HUDEP-2 (cell line): ENCODE data around the gene GAPDH.

Experiments used
- DNase-seq, 76 experiments: peaks; one replicate each; lab custom pipeline; 2025; ENCODE audit not compliant: unreplicated experiment in 76 of 76; lab: John Stamatoyannopoulos, UW

GAPDH gene

DNA sequence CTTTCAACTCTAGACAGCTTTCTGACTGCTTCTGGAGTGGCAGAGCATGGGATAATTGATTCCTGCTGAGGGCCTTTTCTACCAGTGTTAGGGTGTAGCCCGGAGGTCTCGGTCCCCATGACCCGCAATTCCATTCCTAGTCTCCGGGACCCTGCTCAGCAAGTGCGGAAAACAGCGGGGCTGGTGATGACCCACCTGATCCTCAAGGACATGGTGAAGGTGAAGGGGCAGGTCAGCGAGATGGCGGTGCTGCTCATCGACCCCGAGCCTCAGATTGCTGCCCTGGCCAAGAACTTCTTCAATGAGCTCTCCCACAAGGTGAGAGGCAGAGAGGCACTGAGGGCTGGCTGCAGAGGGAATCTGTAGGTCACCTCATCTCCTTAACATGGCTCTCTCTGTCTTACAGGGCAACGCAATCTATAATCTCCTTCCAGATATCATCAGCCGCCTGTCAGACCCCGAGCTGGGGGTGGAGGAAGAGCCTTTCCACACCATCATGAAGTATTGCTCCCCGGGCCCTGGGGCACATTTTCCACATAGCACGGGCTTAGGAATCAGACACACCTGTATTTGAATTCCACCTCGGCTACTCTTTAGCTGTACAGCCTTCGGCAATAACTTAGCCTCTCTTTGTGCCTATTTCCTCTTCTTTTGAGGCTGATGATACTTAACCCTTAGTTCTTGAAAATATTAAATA is 5.6 kb upstream of the GAPDH start:
- DNase-seq = no peak

DNA sequence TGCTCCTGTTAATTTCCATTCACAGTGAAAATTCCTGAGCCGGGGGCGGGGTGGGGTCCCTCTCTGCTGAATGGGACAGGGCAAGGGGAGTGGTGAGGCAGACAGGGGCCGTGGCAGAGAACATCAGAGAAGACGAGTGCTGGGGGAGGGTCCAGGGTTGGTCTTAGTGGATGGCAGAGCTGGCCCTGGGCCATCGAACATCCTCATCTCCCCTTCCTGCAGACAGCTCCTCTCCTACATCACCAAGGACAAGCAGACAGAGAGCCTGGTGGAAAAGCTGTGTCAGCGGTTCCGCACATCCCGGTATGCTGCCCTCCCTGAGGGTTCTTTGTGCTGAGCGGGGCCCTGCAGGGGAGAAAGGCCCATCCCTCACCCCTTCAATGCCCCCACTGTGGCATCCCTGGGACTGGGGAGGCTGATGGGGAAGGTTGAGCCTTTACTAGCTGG is 5.0 kb upstream of the GAPDH start:
- no peak for DNase-seq

DNA sequence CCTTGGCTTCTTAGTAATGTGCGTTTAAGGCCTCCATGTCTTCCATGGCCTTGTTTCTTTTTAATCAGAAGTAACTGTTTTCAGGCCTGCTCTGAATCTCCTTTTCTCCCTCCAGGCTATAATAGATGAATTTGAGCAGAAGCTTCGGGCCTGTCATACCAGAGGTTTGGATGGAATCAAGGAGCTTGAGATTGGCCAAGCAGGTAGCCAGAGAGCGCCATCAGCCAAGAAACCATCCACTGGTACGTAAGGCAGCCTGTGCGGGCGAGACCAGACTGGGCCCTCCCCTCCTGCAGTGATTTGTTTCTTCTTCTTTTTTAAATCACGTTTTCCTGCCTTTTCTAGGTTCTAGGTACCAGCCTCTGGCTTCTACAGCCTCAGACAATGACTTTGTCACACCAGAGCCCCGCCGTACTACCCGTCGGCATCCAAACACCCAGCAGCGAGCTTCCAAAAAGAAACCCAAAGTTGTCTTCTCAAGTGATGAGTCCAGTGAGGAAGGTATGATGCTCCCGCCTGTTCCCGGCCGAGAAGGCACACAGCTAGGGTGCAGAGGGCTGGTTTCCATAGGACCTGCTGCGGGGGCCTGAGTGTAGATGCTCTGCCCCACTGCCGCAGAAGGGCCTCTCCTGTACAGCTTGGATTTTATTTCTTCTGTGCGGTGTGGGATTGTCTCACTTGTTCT is 3.6 kb upstream of the GAPDH start:
- DNase-seq = no peak

DNA sequence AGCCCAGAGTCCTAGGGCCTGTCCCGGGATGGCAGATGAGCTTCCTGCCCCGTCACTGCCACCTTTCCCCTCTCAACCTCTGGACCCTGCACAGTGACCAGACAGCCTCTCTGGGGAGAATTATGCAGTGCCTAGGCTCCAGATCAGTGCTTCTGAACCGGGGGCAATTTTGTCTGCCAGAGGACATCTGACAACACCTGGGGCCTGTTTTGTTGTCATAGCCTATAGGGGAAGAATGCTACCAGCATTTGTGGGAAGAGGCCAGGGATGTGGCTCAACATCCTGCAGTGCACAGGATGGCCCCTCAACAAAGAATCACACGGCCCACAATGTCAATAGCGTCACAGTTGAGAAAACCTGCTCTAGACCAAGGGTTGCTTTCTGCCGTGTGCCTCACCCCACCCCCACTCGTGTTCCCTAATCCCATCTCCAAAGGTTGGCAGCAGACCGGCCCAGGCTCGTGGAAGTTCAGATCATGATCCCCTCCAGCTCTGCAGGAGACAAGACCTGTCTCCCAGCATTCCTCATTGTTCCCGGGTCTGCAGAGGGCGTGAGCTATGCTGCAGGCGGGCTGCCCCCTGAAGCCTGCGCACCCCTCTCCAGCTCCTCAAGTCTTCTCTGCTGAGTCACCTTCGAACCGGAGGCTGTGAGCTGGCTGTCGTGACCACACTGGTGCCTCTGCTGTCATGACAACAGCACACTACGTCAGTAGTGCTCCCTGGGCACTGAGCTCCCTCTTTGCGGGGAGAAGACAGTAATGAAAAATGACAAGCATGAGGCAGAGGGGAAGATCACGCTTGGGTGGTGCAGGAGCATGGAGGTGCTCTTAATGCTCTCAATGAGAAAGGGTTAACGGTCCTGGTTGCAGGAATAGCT is 2.0 kb upstream of the GAPDH start:
- DNase-seq = peak in 73 of 76 experiments; percentile 24 to 89 (median 67)

DNA sequence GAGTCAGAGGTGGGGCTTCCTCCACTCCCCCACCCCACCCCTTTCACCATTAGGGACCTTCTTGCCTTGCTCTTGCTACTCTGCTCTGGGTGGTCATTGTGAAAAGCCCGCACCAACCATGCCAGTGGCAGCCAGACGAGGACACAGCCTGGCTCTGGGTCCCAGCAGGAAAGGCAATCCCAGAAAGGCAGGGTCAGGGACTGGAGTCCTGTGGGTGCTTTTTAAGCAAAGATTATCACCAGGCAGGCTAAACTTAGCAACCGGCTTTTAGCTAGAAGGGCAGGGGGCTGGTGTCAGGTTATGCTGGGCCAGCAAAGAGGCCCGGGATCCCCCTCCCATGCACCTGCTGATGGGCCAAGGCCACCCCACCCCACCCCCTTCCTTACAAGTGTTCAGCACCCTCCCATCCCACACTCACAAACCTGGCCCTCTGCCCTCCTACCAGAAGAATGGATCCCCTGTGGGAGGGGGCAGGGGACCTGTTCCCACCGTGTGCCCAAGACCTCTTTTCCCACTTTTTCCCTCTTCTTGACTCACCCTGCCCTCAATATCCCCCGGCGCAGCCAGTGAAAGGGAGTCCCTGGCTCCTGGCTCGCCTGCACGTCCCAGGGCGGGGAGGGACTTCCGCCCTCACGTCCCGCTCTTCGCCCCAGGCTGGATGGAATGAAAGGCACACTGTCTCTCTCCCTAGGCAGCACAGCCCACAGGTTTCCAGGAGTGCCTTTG is 1.2 kb upstream of the GAPDH start:
- DNase-seq = peak in 43 of 76 experiments; percentile 23 to 74 (median 53)

DNA sequence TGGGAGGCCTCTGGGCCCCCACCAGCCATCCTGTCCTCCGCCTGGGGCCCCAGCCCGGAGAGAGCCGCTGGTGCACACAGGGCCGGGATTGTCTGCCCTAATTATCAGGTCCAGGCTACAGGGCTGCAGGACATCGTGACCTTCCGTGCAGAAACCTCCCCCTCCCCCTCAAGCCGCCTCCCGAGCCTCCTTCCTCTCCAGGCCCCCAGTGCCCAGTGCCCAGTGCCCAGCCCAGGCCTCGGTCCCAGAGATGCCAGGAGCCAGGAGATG is 729 bp upstream of the GAPDH start:
- peak in 18 of 76 experiments; percentile 26 to 87 (median 57) for DNase-seq

DNA sequence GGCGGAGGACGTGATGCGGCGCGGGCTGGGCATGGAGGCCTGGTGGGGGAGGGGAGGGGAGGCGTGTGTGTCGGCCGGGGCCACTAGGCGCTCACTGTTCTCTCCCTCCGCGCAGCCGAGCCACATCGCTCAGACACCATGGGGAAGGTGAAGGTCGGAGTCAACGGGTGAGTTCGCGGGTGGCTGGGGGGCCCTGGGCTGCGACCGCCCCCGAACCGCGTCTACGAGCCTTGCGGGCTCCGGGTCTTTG is 303 bp downstream of the GAPDH start:
- peak in 24 of 76 experiments; percentile 28 to 87 (median 77) for DNase-seq

DNA sequence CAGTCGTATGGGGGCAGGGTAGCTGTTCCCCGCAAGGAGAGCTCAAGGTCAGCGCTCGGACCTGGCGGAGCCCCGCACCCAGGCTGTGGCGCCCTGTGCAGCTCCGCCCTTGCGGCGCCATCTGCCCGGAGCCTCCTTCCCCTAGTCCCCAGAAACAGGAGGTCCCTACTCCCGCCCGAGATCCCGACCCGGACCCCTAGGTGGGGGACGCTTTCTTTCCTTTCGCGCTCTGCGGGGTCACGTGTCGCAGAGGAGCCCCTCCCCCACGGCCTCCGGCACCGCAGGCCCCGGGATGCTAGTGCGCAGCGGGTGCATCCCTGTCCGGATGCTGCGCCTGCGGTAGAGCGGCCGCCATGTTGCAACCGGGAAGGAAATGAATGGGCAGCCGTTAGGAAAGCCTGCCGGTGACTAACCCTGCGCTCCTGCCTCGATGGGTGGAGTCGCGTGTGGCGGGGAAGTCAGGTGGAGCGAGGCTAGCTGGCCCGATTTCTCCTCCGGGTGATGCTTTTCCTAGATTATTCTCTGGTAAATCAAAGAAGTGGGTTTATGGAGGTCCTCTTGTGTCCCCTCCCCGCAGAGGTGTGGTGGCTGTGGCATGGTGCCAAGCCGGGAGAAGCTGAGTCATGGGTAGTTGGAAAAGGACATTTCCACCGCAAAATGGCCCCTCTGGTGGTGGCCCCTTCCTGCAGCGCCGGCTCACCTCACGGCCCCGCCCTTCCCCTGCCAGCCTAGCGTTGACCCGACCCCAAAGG is 804 bp downstream of the GAPDH start:
- DNase-seq = peak in 59 of 76 experiments; percentile 13 to 81 (median 52)

DNA sequence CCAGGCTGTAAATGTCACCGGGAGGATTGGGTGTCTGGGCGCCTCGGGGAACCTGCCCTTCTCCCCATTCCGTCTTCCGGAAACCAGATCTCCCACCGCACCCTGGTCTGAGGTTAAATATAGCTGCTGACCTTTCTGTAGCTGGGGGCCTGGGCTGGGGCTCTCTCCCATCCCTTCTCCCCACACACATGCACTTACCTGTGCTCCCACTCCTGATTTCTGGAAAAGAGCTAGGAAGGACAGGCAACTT is 1.3 kb downstream of the GAPDH start:
- DNase-seq = no peak

DNA sequence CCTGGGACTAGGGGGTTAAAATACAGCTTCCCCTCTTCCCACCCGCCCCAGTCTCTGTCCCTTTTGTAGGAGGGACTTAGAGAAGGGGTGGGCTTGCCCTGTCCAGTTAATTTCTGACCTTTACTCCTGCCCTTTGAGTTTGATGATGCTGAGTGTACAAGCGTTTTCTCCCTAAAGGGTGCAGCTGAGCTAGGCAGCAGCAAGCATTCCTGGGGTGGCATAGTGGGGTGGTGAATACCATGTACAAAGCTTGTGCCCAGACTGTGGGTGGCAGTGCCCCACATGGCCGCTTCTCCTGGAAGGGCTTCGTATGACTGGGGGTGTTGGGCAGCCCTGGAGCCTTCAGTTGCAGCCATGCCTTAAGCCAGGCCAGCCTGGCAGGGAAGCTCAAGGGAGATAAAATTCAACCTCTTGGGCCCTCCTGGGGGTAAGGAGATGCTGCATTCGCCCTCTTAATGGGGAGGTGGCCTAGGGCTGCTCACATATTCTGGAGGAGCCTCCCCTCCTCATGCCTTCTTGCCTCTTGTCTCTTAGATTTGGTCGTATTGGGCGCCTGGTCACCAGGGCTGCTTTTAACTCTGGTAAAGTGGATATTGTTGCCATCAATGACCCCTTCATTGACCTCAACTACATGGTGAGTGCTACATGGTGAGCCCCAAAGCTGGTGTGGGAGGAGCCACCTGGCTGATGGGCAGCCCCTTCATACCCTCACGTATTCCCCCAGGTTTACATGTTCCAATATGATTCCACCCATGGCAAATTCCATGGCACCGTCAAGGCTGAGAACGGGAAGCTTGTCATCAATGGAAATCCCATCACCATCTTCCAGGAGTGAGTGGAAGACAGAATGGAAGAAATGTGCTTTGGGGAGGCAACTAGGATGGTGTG is 1.9 kb downstream of the GAPDH start:
- DNase-seq = no peak

DNA sequence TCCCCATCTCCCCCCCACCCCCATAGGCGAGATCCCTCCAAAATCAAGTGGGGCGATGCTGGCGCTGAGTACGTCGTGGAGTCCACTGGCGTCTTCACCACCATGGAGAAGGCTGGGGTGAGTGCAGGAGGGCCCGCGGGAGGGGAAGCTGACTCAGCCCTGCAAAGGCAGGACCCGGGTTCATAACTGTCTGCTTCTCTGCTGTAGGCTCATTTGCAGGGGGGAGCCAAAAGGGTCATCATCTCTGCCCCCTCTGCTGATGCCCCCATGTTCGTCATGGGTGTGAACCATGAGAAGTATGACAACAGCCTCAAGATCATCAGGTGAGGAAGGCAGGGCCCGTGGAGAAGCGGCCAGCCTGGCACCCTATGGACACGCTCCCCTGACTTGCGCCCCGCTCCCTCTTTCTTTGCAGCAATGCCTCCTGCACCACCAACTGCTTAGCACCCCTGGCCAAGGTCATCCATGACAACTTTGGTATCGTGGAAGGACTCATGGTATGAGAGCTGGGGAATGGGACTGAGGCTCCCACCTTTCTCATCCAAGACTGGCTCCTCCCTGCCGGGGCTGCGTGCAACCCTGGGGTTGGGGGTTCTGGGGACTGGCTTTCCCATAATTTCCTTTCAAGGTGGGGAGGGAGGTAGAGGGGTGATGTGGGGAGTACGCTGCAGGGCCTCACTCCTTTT is 2.7 kb downstream of the GAPDH start:
- peak in 1 of 76 experiments; percentile 3 for DNase-seq

DNA sequence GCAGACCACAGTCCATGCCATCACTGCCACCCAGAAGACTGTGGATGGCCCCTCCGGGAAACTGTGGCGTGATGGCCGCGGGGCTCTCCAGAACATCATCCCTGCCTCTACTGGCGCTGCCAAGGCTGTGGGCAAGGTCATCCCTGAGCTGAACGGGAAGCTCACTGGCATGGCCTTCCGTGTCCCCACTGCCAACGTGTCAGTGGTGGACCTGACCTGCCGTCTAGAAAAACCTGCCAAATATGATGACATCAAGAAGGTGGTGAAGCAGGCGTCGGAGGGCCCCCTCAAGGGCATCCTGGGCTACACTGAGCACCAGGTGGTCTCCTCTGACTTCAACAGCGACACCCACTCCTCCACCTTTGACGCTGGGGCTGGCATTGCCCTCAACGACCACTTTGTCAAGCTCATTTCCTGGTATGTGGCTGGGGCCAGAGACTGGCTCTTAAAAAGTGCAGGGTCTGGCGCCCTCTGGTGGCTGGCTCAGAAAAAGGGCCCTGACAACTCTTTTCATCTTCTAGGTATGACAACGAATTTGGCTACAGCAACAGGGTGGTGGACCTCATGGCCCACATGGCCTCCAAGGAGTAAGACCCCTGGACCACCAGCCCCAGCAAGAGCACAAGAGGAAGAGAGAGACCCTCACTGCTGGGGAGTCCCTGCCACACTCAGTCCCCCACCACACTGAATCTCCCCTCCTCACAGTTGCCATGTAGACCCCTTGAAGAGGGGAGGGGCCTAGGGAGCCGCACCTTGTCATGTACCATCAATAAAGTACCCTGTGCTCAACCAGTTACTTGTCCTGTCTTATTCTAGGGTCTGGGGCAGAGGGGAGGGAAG is 3.5 kb downstream of the GAPDH start:
- peak in 71 of 76 experiments; percentile 8 to 75 (median 55) for DNase-seq

DNA sequence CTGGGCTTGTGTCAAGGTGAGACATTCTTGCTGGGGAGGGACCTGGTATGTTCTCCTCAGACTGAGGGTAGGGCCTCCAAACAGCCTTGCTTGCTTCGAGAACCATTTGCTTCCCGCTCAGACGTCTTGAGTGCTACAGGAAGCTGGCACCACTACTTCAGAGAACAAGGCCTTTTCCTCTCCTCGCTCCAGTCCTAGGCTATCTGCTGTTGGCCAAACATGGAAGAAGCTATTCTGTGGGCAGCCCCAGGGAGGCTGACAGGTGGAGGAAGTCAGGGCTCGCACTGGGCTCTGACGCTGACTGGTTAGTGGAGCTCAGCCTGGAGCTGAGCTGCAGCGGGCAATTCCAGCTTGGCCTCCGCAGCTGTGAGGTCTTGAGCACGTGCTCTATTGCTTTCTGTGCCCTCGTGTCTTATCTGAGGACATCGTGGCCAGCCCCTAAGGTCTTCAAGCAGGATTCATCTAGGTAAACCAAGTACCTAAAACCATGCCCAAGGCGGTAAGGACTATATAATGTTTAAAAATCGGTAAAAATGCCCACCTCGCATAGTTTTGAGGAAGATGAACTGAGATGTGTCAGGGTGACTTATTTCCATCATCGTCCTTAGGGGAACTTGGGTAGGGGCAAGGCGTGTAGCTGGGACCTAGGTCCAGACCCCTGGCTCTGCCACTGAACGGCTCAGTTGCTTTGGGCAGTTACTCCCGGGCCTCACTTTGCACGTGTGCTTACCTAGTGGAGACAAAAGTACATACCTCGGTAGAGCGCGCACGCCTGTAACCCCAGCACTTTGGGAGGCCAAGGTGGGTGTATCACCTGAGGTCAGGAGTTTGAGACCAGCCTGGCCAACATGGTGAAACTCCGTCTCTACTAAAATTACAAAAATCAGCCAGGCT is 4.3 kb downstream of the GAPDH start:
- DNase-seq = peak in 11 of 76 experiments; percentile 3 to 48 (median 18)

DNA sequence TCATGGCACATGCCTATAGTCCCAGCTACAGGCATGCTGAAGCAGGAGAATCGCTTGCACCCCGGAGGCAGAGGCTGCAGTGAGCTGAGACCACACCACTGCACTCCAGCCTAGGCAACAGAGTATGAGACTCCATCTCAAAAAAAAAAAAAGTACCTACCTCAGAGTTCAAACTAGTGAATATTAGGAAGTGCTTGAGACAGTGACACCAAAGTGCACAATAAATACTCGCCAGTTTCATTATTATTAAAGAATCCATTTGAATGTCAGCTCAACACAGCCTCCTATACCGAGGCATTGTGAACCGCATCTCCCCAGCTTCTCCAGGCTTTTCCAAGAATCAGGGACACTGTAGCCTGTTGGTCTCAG is 5.0 kb downstream of the GAPDH start:
- peak in 1 of 76 experiments; percentile 33 for DNase-seq

DNA sequence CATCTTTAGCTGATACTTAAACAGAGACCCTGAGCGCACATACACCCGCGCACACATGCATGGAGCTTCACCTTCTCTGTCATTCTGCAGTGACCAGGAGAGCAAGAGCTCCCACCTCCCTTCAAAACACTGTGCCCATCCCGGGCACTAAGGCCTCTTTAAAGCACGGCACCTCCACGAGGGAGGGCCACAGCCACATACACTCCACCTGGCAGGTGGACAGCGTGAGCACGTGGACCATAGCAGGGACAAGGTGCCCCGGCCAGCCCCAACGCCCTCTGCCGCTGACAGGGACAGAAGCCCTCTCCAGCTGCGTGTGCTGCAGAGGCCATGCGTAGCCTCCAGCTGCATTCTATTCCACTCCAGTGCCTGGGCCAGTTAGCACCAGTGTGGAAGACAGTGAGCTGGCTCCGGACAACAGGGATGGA is 5.4 kb downstream of the GAPDH start:
- no peak for DNase-seq

DNA sequence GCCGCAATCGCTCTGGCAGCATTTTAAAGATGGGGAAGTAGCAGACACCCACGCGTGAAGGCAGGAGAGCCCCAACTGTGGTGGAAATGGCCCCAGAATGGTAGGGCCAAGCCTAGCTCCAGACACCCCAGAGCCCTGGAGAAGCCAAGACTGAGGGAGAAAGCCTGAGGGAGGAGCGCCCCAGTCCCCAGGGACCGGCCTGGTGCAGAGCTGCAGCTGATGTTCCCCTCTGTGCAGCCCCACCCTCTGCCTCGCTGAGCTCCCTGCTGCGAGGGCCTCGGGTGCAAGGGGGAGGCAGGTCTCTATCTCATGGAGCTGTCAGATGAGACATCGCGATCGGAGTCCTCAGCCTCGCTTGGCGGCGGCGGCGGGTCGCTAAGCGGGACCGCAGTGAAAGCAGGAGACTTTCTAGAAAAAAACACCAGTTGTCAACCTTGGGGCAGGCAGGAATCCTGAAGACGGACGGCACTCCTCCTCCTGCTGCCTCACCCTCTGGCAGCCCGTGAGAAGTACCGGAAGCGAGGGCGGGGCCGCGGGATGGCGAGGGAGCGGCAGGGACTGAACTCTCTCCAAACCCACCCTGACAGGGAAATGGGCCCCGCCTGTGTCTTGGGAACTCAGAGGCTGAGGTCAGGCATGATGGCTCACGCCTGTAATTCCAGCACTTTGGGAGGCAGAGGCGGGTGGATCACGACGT is 6.0 kb downstream of the GAPDH start:
- DNase-seq = no peak
